ENCODE measurements around the gene DENND1A.

The DENND1A gene

DNA sequence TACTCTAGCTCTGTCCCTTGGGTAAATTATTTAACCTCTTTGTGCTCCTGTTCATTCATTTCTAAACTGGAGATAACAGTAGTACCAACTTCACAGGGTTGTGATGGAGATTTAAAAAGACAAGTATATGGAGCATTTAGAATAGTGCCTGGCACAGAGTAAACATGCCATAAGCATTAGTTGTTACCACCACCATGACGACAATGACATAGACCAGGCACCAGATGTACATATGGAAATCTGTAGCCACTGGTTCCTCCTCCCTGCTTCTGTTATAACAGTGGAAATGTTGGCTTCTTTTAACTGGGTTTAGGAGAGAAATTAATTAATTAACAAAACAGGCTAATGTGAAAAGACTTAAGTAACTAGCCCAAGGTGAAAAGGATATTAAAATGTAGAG lies 217.5 kb downstream of the DENND1A start:
- Histone ChIP-seq H3K4me1 (ENCODE audit: control insufficient read depth, insufficient read depth, low read length) (no peaks in the 10 kb centered on the region), H3K9ac (ENCODE audit: low read depth, low read length) (no peak overlapping the region), H3K4me3 (ENCODE audit: low read length) (no peak overlapping the region)

DNA sequence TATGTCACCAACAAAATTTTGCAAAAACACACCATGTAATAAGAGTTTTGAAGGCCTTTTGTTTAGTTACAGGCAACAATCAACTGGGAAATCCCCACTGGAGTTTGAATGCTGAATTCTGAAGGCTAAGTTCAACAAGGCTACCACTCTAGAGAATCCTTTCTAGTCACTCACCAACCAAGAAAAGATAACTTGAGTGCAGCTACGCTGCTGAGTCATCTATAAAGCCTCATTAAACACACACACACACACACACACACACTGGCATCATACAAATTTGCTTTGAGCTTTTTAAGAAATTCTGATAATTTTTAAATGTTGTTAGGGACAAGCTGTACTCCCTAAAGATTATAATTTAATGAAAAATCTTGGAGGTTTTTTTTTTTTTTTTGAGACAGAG lies 219.6 kb downstream of the DENND1A start:
- Histone ChIP-seq H3K27me3 (ENCODE audit: control insufficient read depth, insufficient read depth, low read length) (no peaks in the 10 kb centered on the region), H3K9ac (ENCODE audit: low read depth, low read length) (no peak overlapping the region), H3K4me3 (ENCODE audit: low read length) (no peak overlapping the region), H3K9me3 (replicated peaks; ENCODE audit: low read length) (no peaks in the 10 kb centered on the region), H3K36me3 (ENCODE audit: insufficient read depth, low read length) (no peaks in the 10 kb centered on the region), H3K4me2 (ENCODE audit: low read length) (no peak overlapping the region), H3K4me1 (ENCODE audit: control insufficient read depth, insufficient read depth, low read length) (no peaks in the 10 kb centered on the region)

More for the DNA sequence above, 217.5 kb downstream of the DENND1A start:
- Histone ChIP-seq H3K4me2 (ENCODE audit: low read length) (no peak overlapping the region), H3K9me3 (replicated peaks; ENCODE audit: low read length) (no peaks in the 10 kb centered on the region), H3K36me3 (ENCODE audit: insufficient read depth, low read length) (no peaks in the 10 kb centered on the region), H3K27me3 (ENCODE audit: control insufficient read depth, insufficient read depth, low read length) (no peaks in the 10 kb centered on the region)

DNA sequence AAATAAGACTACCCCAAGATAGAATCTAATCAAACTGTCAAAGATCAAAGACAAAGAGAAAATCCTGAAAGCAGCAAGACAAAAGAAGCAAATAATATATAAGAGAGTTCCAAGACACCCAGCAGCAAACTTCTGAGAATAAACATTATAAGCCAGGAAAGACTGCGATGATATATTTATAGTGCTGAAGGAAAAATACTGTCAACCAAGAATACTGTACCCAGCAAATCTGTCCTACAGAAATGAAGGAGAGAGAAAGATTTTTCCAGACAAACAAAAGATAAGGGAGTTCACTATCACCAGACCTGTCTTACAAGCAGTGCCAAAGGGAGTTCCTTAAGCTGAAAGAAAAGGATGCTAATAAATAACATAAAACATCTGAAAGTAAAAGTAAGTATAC lies 227.4 kb downstream of the DENND1A start:
- Histone ChIP-seq H3K4me3 (ENCODE audit: low read length) (no peak overlapping the region), H3K9me3 (replicated peaks; ENCODE audit: low read length) (no peaks in the 10 kb centered on the region), H3K4me1 (ENCODE audit: control insufficient read depth, insufficient read depth, low read length) (no peaks in the 10 kb centered on the region), H3K4me2 (ENCODE audit: low read length) (no peak overlapping the region), H3K36me3 (ENCODE audit: insufficient read depth, low read length) (no peaks in the 10 kb centered on the region), H3K27me3 (ENCODE audit: control insufficient read depth, insufficient read depth, low read length) (no peaks in the 10 kb centered on the region), H3K9ac (ENCODE audit: low read depth, low read length) (no peak overlapping the region)

DNA sequence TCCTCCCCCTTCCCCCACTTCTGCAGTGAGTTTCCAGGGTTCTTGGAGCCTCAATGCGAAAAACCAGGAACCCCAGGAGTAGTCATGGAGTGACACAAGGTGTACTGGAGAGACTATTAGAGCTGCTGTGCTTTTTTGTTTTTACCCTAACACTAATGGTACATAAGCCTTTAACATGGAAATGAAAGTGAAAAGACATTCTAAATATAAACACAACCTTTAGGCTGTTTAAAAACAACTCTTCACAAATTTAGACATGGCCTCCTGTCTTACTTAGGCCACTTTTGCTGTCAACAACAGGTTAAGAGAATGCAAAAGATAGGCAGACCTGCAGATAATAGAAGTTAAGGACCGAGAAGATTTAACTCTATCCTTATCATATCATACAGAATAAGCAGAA lies 232.2 kb downstream of the DENND1A start:
- Histone ChIP-seq H3K27me3 (ENCODE audit: control insufficient read depth, insufficient read depth, low read length) (no peaks in the 10 kb centered on the region), H3K4me3 (ENCODE audit: low read length) (no peak overlapping the region), H3K4me1 (ENCODE audit: control insufficient read depth, insufficient read depth, low read length) (peaks cover 4% of the 10 kb centered on the region), H3K36me3 (ENCODE audit: insufficient read depth, low read length) (no peaks in the 10 kb centered on the region), H3K9ac (ENCODE audit: low read depth, low read length) (no peak overlapping the region), H3K4me2 (ENCODE audit: low read length) (no peak overlapping the region), H3K9me3 (replicated peaks; ENCODE audit: low read length) (no peaks in the 10 kb centered on the region)

DNA sequence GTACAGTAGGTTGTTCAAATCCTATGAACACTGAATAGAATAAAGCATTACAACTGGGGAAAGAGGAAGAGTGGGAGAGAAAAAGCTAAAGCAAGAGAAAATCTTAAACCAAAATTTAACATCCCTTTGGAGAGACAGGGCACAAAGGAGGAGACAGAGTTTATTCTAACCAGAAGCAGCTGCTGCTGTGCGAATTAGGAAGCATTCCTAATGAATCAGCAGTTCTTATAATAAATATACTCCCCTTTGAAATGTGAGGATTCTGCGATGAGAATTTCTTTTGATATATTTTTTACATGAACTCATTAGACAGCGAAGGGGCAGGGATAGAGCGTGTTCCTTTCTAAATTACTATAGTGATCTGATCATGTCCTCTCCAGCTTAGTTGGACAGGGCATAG lies 233.4 kb downstream of the DENND1A start:
- Histone ChIP-seq H3K4me1 (ENCODE audit: control insufficient read depth, insufficient read depth, low read length) (peaks cover 4% of the 10 kb centered on the region), H3K4me2 (ENCODE audit: low read length) (no peak overlapping the region), H3K9ac (ENCODE audit: low read depth, low read length) (no peak overlapping the region), H3K9me3 (replicated peaks; ENCODE audit: low read length) (no peaks in the 10 kb centered on the region), H3K27me3 (ENCODE audit: control insufficient read depth, insufficient read depth, low read length) (no peaks in the 10 kb centered on the region), H3K36me3 (ENCODE audit: insufficient read depth, low read length) (no peaks in the 10 kb centered on the region), H3K4me3 (ENCODE audit: low read length) (no peak overlapping the region)

DNA sequence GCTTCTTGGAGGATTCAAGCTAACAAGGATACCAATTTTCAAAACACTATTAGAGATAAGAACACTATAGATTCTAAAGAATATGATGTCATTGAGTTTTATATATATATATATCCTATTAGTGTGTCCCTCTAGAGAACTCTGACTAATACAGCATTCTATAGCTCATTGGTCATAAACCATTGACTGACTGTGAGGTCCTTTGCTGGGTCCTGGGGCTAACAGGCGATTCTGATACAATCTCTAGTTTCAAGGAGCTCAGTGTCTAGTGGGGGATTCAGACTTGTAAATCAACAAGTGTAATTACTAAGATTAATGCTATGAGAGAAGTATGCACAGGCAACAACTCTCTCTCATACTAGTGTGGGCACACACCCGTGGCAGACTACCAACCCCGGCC lies 234.5 kb downstream of the DENND1A start:
- H3K4me2 ChIP-seq (ENCODE audit: low read length), result no peak overlapping the region

DNA sequence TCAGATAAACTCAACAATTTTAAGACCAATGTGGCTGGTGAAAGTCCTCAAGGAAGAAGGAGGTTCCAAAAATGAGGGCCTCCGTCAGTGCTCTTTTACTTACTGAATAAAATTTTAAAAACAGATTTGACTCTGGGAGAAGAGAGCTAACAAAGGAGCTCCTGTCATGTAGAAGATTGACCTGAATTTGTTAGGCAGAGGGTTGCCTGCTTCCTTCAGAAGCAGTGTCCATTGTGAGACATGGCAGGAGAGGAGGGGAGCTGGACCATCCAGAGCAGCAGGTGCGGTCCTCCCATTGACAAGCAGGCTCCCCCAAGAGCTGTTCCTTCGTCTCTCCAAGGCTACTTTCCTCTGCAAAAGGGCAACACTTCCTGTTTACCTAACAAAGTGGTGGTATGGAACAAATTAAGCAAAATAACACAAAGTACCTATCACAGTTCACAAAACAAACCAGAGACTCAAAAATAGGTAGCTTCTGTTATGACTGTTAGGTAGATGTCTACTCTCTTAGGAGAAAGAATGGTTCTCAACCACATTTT lies 238.1 kb downstream of the DENND1A start:
- Histone ChIP-seq H3K4me3 (ENCODE audit: low read length) (no peak overlapping the region), H3K9ac (ENCODE audit: low read depth, low read length) (no peak overlapping the region)

More for the DNA sequence above, 234.5 kb downstream of the DENND1A start:
- H3K27me3 ChIP-seq (ENCODE audit: control insufficient read depth, insufficient read depth, low read length), result no peaks in the 10 kb centered on the region
- no peak overlapping the region for H3K9ac ChIP-seq (ENCODE audit: low read depth, low read length)
- H3K36me3 ChIP-seq (ENCODE audit: insufficient read depth, low read length), result no peaks in the 10 kb centered on the region
- H3K4me3 ChIP-seq (ENCODE audit: low read length), result no peak overlapping the region
- no peaks in the 10 kb centered on the region for H3K9me3 ChIP-seq (replicated peaks; ENCODE audit: low read length)
- peaks cover 4% of the 10 kb centered on the region for H3K4me1 ChIP-seq (ENCODE audit: control insufficient read depth, insufficient read depth, low read length)

DNA sequence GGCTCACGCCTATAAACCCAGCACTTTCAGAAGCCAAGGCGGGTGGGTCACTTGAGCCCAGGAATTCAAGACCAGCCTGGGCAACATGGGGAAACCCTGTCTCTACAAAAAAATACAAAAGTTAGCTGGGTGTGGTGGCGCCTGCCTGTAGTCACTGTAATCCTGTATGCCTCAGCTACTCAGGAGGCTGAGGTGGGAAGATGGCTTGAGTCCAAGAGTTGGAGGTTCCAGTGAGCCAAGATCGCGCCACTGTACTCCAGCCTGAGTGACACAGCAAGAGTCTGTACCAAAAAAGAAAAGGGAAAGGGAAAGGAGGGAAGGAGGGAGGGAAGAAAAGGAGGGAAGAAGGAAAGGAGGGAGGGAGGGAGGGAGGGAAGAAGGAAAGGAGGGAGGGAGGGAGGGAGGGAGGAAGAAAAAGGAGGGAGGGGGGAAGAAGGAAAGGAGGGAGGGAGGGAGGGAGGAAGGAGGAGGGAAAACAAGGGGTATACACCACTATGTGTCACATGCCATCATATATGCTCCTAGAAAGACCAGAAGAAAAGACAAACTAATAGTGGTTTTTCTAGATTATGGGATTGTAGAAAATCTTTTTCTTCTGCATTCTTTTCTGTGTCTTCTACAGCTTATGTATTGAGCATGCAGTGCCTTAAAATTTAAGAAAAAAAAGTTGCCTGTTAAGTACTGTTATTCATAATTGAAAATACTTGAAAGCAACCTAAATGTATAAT lies 240.1 kb downstream of the DENND1A start:
- Histone ChIP-seq H3K27me3 (ENCODE audit: control insufficient read depth, insufficient read depth, low read length) (no peaks in the 10 kb centered on the region), H3K4me3 (ENCODE audit: low read length) (no peak overlapping the region), H3K9me3 (replicated peaks; ENCODE audit: low read length) (no peaks in the 10 kb centered on the region), H3K36me3 (ENCODE audit: insufficient read depth, low read length) (no peaks in the 10 kb centered on the region), H3K9ac (ENCODE audit: low read depth, low read length) (no peak overlapping the region), H3K4me1 (ENCODE audit: control insufficient read depth, insufficient read depth, low read length) (peaks cover 19% of the 10 kb centered on the region), H3K4me2 (ENCODE audit: low read length) (no peak overlapping the region)

More for the DNA sequence above, 238.1 kb downstream of the DENND1A start:
- Histone ChIP-seq H3K4me1 (ENCODE audit: control insufficient read depth, insufficient read depth, low read length) (peaks cover 16% of the 10 kb centered on the region), H3K4me2 (ENCODE audit: low read length) (no peak overlapping the region), H3K36me3 (ENCODE audit: insufficient read depth, low read length) (no peaks in the 10 kb centered on the region), H3K27me3 (ENCODE audit: control insufficient read depth, insufficient read depth, low read length) (no peaks in the 10 kb centered on the region), H3K9me3 (replicated peaks; ENCODE audit: low read length) (no peaks in the 10 kb centered on the region)

DNA sequence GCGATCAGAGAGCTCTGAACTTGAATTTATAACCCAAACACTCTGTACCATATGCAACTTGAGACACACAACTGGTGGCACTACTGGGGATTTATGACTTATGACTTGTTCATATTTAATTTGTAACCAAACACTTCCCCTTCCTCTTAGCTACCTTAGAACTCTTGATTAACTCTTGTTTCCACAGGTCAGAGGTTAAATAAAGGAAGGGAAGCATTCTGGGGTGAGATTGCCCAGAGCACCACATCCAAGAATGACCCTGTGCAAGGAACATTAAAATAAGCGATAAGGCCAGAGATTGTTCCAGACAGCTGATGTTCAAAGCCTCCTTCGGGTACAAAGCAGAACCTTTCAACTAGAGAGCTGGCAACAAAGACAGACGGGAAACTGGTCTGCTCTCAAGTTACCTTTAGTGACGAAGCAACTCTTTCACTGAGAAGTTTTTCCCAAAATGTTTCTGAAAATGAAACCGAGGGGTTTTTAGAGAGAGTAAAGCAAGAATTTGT lies 242.6 kb downstream of the DENND1A start:
- Histone ChIP-seq H3K9ac (ENCODE audit: low read depth, low read length) (no peak overlapping the region), H3K4me1 (ENCODE audit: control insufficient read depth, insufficient read depth, low read length) (peaks cover 19% of the 10 kb centered on the region), H3K9me3 (replicated peaks; ENCODE audit: low read length) (no peaks in the 10 kb centered on the region), H3K27me3 (ENCODE audit: control insufficient read depth, insufficient read depth, low read length) (no peaks in the 10 kb centered on the region), H3K4me3 (ENCODE audit: low read length) (no peak overlapping the region), H3K36me3 (ENCODE audit: insufficient read depth, low read length) (no peaks in the 10 kb centered on the region), H3K4me2 (ENCODE audit: low read length) (peak overlapping the region; percentile 52)

DNA sequence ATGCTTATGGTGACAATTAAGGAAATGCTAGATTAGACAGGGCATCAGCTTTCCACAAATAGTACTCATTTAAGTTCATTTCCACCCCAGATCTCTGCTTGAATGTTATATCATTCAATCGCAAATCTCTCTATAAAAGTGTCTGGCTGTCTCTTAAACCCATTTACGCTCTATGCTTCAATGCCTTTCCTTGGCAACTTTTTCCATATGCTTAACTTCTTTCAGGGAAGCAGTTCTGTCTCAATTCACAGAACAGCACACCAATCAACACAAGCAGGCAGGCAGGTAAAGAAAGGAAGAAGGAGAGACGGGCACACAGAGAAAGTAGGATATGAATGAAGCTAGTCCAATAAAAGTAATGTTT lies 243.1 kb downstream of the DENND1A start:
- H3K4me3 ChIP-seq (ENCODE audit: low read length), result no peak overlapping the region
- no peaks in the 10 kb centered on the region for H3K36me3 ChIP-seq (ENCODE audit: insufficient read depth, low read length)
- H3K9me3 ChIP-seq (replicated peaks; ENCODE audit: low read length), result no peaks in the 10 kb centered on the region
- no peak overlapping the region for H3K4me2 ChIP-seq (ENCODE audit: low read length)
- H3K27me3 ChIP-seq (ENCODE audit: control insufficient read depth, insufficient read depth, low read length), result no peaks in the 10 kb centered on the region
- H3K9ac ChIP-seq (ENCODE audit: low read depth, low read length), result no peak overlapping the region
- peaks cover 19% of the 10 kb centered on the region for H3K4me1 ChIP-seq (ENCODE audit: control insufficient read depth, insufficient read depth, low read length)

DNA sequence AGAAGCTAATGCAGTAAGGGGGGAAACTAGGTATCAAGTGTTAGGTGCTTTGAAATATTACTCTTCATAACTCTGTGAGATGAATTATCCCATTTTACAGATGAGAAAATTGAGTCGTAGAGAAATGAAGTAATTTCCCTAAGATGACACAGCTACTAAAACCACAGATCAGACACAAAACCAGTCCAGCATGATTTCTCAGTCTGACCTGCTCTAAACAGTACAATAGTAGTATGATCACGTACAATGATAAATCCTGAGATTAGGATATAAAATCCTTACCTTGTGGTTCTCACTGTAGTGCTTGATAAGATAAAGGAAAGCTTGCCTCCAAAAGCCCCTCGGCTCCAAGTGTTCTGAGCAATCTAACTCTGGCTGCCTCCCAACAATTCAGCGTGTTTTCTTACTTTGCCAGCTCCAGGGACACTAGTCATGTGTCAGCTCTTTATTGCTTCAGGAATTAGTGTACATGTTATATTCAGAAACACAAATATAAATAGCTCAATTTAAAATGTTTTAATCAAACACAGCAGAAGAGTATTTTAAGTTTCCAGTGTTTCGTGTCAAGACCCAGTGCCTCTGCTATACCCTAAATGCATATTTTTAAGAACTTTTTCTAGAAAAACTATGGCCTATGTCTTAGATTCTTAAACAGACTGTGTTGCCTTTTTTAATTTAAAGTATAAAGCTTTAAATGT lies 243.6 kb downstream of the DENND1A start:
- Histone ChIP-seq H3K4me2 (ENCODE audit: low read length) (no peak overlapping the region), H3K9ac (ENCODE audit: low read depth, low read length) (no peak overlapping the region), H3K36me3 (ENCODE audit: insufficient read depth, low read length) (no peaks in the 10 kb centered on the region), H3K4me3 (ENCODE audit: low read length) (no peak overlapping the region), H3K27me3 (ENCODE audit: control insufficient read depth, insufficient read depth, low read length) (no peaks in the 10 kb centered on the region), H3K9me3 (replicated peaks; ENCODE audit: low read length) (no peaks in the 10 kb centered on the region), H3K4me1 (ENCODE audit: control insufficient read depth, insufficient read depth, low read length) (peaks cover 19% of the 10 kb centered on the region)

All from skeletal muscle satellite cell (primary cell).